WERI-Rb-1 (cell line): ENCODE results near the gene CALD1.

Experiments
- DNase-seq: peaks from one replicate; pipeline ENCODE4 v3.0.0-alpha.2; 2020
- H3K27ac ChIP-seq: fragments of 250-450 bp; sonication (Bioruptor Pico); 2 replicates; pipeline ENCODE4 v1.5.1; 2020; ENCODE audit warnings: mild to moderate bottlenecking, moderate library complexity
- H3K27me3 ChIP-seq: fragments of 250-450 bp; sonication (Bioruptor Pico); 2 replicates; pipeline ENCODE4 v1.5.1; 2021; ENCODE audit warnings: mild to moderate bottlenecking, low read depth, moderate library complexity; ENCODE audit not compliant: insufficient read depth, severe bottlenecking
- H3K36me3 ChIP-seq: fragments of 250-450 bp; sonication (Bioruptor Pico); 2 replicates; pipeline ENCODE4 v1.5.1; 2020; ENCODE audit warnings: mild to moderate bottlenecking, moderate library complexity
- H3K4me3 ChIP-seq: 2 replicates; pipeline ENCODE4 v1.5.1; 2011; ENCODE audit warnings: low read depth, mild to moderate bottlenecking, control low read depth, low read length
- H3K9me3 ChIP-seq: fragments of 250-450 bp; sonication (Bioruptor Pico); 2 replicates; pipeline ENCODE4 v1.5.1; 2021; ENCODE audit warnings: mild to moderate bottlenecking, moderate library complexity; ENCODE audit not compliant: severe bottlenecking
- TF ChIP-seq, protein P1 (sequence below): IDR thresholded peaks from 2 replicates; pipeline ENCODE4 v1.5.1; 2011; ENCODE audit warnings: low read depth, mild to moderate bottlenecking, control low read depth, inconsistent platforms, low read length

Gene CALD1

DNA sequence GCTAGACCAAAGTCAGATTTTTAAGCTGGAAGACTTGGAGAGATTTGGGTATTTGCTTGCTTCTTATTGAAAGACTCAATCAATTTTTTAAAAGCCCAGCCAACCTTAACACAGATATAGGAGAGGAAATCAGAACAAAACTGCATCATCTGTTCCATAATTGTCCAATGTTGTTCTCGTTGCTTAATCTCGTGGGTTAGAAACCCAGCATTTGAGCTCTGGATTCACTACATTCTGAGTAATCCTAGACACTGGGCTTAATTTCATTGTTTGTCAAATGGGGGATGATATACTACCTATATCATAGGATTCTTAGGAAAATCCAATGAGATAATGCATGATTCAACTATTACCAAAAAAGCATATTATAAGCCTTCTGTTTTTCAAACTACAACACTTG is 48.9 kb downstream of the CALD1 start:
- no peaks in the 10 kb centered on the region for H3K9me3 ChIP-seq
- no peaks in the 10 kb centered on the region for H3K27me3 ChIP-seq
- H3K27ac ChIP-seq: no peak overlapping the region
- no peaks in the 10 kb centered on the region for H3K36me3 ChIP-seq
- TF ChIP-seq, protein P1, sequence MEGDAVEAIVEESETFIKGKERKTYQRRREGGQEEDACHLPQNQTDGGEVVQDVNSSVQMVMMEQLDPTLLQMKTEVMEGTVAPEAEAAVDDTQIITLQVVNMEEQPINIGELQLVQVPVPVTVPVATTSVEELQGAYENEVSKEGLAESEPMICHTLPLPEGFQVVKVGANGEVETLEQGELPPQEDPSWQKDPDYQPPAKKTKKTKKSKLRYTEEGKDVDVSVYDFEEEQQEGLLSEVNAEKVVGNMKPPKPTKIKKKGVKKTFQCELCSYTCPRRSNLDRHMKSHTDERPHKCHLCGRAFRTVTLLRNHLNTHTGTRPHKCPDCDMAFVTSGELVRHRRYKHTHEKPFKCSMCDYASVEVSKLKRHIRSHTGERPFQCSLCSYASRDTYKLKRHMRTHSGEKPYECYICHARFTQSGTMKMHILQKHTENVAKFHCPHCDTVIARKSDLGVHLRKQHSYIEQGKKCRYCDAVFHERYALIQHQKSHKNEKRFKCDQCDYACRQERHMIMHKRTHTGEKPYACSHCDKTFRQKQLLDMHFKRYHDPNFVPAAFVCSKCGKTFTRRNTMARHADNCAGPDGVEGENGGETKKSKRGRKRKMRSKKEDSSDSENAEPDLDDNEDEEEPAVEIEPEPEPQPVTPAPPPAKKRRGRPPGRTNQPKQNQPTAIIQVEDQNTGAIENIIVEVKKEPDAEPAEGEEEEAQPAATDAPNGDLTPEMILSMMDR: no peak
- H3K4me3 ChIP-seq: no peak overlapping the region
- no peak for DNase-seq

DNA sequence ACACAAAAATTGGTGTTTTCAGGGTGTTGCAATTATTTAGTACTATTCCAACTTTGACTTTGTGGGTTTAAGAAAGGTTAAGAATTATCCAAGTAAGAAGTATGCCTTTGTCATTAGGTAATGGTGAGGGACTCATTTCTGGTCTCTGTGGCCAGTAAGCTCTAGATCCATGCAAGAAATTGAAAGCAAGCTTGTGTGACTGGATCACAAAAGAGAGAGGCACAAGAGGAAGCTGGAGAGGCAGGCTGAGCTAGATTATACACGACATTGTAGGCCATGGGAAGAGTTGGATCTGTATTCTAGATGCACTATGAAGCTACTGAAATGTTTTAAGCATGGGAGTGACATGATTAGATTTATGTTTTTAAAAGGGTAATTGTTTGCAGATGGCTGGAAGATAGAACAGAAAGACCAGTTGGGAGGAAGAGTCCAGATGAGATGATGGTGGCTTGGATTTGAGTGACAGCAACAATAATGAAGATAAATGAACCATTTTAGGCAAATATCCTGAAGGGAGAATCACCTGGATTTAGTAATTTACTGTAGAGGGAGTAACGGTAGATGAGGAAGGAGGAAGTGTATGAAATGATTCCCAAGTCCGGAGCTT is 50.0 kb downstream of the CALD1 start:
- H3K27me3 ChIP-seq: no peaks in the 10 kb centered on the region
- no peak overlapping the region for H3K27ac ChIP-seq
- TF ChIP-seq, protein P1: no peak
- no peaks in the 10 kb centered on the region for H3K9me3 ChIP-seq
- no peaks in the 10 kb centered on the region for H3K36me3 ChIP-seq
- no peak for DNase-seq
- H3K4me3 ChIP-seq: no peak overlapping the region

DNA sequence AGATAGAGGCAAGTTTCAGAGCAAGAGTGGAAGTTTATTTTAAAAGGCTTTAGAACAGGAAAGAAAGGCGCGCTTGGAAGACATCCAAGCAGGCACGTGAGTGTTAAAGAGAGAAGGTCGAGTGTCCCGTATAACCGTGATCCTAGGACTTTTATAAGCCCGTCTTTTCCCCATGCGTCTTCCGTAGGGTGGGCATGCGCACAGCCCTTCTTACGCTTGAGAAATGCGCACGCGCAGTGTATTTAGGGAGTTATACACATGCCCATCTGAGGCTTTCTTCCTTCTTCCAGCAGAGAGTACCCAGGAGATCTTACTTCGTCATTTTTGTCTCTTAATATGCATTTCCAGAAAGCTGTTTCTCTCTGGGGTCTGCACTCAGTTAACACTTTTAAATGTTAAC is 52.4 kb downstream of the CALD1 start:
- TF ChIP-seq, protein P1: no peak
- Histone ChIP-seq H3K36me3 (no peaks in the 10 kb centered on the region), H3K9me3 (no peaks in the 10 kb centered on the region), H3K27ac (no peak overlapping the region), H3K27me3 (no peaks in the 10 kb centered on the region), H3K4me3 (no peak overlapping the region)
- no peak for DNase-seq

DNA sequence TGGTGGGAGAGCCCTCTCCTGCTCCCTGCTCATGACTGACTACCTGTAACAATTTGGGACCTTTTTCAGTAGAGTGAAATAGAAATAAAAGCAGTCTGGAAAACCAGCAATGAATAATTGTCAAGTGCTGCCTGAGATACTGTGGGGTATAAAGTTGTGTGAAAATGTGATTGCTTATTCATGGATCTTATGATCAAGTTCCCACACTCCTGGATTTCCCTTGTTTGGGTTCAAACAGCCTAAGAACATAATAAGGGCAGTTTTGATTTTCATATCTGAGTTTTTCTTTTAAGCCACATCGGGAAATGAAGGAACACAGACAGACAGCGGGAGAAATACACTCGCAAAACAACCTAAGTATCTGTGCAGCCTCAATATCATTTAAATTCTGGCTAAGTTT is 52.9 kb downstream of the CALD1 start:
- no peak for DNase-seq
- TF ChIP-seq, protein P1: no peak
- no peaks in the 10 kb centered on the region for H3K27me3 ChIP-seq
- H3K36me3 ChIP-seq: no peaks in the 10 kb centered on the region
- no peaks in the 10 kb centered on the region for H3K9me3 ChIP-seq
- no peak overlapping the region for H3K27ac ChIP-seq
- no peak overlapping the region for H3K4me3 ChIP-seq

DNA sequence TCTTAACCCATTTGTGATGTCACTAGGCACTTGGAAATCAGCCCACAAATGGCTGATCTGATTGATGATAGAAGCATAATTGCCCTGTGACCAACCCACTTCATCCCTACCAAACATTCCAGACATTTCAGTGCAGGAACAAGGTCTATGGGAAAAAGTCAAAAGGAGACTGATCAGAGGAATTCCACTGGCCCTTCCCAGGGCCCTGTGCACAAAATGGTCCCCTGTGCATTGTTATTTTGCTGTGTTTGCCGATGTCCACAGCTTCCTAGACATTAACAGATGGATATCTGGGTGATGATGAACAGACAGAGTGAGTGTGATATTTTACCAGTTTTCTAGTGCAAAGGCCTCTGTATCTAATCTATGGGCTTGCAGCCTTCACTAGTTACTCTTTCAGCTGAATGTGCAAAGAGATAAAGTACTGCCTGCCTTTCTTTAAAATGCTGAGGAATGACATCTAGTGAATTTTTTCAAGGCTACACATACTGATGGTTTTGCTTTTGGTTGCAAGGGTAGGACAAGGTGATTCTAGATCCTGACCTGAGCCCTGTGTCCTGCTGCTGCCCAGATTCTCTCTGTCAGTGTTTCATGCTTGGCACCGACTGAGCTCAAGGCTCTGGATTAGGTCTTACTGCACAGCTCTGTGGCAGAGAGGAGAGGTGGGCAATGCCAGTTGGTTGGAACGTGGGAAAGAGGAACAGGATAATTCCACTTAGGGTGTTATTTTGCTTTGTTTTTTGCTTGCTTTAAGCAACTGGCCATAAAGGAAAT is 55.4 kb downstream of the CALD1 start:
- no peak overlapping the region for H3K4me3 ChIP-seq
- TF ChIP-seq, protein P1: no peak
- H3K9me3 ChIP-seq: no peaks in the 10 kb centered on the region
- no peak for DNase-seq
- no peak overlapping the region for H3K27ac ChIP-seq
- no peaks in the 10 kb centered on the region for H3K36me3 ChIP-seq
- no peaks in the 10 kb centered on the region for H3K27me3 ChIP-seq
